ENCODE results near the gene TBX15.

- TF ChIP-seq CTCF (IDR thresholded peaks at IDR 0.05) (no peak), POLR2AphosphoS5 (IDR thresholded peaks at IDR 0.05) (no peak)
Observed at GRCh38 chr1:118863688-118864087, 124.5 kb downstream of the TBX15 start.
